ENCODE data around the gene GGNBP2. TPM values are rescaled to one million over a fixed set of nuclear protein-coding genes. Genes with fewer than 3 reads are reported as not detected.
A peak's percentile ranks its signal among the peaks of the same experiment; 100 is the strongest.

GGNBP2 gene
- total RNA-seq (2014; rRNA removed; shearing (Covaris generic)) (40.1 and 45.7 TPM in 2 replicates), polyA plus RNA-seq (2016; fragmentation: Nextera tagmentation; extraction: Ambion mirVana) (51.5 and 52.0 TPM in 2 replicates)

- Histone ChIP-seq H3K9me2 (ENCODE audit: insufficient read depth) (no peaks in the 10 kb centered on the region), H3K9me3 (ENCODE audit: low read depth) (no peaks in the 10 kb centered on the region), H3K79me2 (ENCODE audit: insufficient read depth) (peaks cover 88% of the 10 kb centered on the region), H3K36me3 (ENCODE audit: low read depth) (peaks cover 6% of the 10 kb centered on the region; the same call in 1 of the 2 replicates), H3K27ac (peak within 1 kb of the TSS; percentile 99), H2AFZ (peak within 1 kb of the TSS; percentile 95), H3K4me1 (ENCODE audit: insufficient read depth) (peaks cover 28% of the 10 kb centered on the region), H3K27me3 (replicated peaks; ENCODE audit: insufficient read depth) (no peaks in the 10 kb centered on the region), H3K9ac (peak within 1 kb of the TSS; percentile 99), H3K4me2 (ENCODE audit: unreplicated experiment) (peak within 1 kb of the TSS; percentile 98), H3K4me3 (peak within 1 kb of the TSS; percentile 99), H3F3A (ENCODE audit: insufficient read depth) (peaks cover 40% of the 10 kb centered on the region), H4K20me1 (ENCODE audit: insufficient read depth) (peaks cover 9% of the 10 kb centered on the region; the same call in 1 of the 2 replicates)
- WGBS, 2 experiments (ENCODE audit: low coverage in 1 of 2, low lambda C conversion rate in 2 of 2, missing lambda C conversion rate in 2 of 2) = 0 to 2% methylated on average over 56 to 61 of the region's 71 CpGs
- in situ Hi-C loops (cut with MboI) = no loop called here
- no peak for TF ChIP-seq EZH2 (IDR thresholded peaks at IDR 0.05; ENCODE audit: insufficient read depth, poor library complexity, severe bottlenecking)
- no peak for TF ChIP-seq EZH2phosphoT487 (IDR thresholded peaks at IDR 0.05; ENCODE audit: insufficient read depth, low read depth)
- DNase-seq = peak; percentile 99
Observed at GRCh38 chr17:36544307-36545076, at the start of gene GGNBP2. TSS of gene GGNBP2 (plus strand) at chr17:36544919. CDS start at chr17:36545725, 806 bp downstream.

- Histone ChIP-seq H3F3A (ENCODE audit: insufficient read depth) (peaks cover 14% of the 10 kb centered on the region), H3K4me3 (no peak overlapping the region), H3K9me2 (ENCODE audit: insufficient read depth) (no peaks in the 10 kb centered on the region), H3K4me2 (ENCODE audit: unreplicated experiment) (no peak overlapping the region), H3K9ac (no peak overlapping the region), H3K36me3 (ENCODE audit: low read depth) (peaks cover 12% of the 10 kb centered on the region; the same call in 1 of the 2 replicates), H3K9me3 (ENCODE audit: low read depth) (no peaks in the 10 kb centered on the region), H3K27ac (no peak overlapping the region), H3K4me1 (ENCODE audit: insufficient read depth) (peaks cover 8% of the 10 kb centered on the region), H3K27me3 (replicated peaks; ENCODE audit: insufficient read depth) (no peaks in the 10 kb centered on the region), H4K20me1 (ENCODE audit: insufficient read depth) (no peaks in the 10 kb centered on the region), H3K79me2 (ENCODE audit: insufficient read depth) (peaks cover 27% of the 10 kb centered on the region), H2AFZ (no peak overlapping the region)
- WGBS, 2 experiments (ENCODE audit: low coverage in 1 of 2, low lambda C conversion rate in 2 of 2, missing lambda C conversion rate in 2 of 2) = 72 to 73% methylated on average over 3 of the region's 3 CpGs
- no peak for TF ChIP-seq EZH2 (IDR thresholded peaks at IDR 0.05; ENCODE audit: insufficient read depth, poor library complexity, severe bottlenecking)
- TF ChIP-seq EZH2phosphoT487 (IDR thresholded peaks at IDR 0.05; ENCODE audit: insufficient read depth, low read depth) = no peak
- in situ Hi-C loops (cut with MboI) = no loop called here
- DNase-seq = no peak
Observed at GRCh38 chr17:36495076-36495578, 49.6 kb upstream of the GGNBP2 start.

- H3K27me3 ChIP-seq (replicated peaks; ENCODE audit: insufficient read depth) = no peaks in the 10 kb centered on the region
- peaks cover 14% of the 10 kb centered on the region for H3F3A ChIP-seq (ENCODE audit: insufficient read depth)
- H4K20me1 ChIP-seq (ENCODE audit: insufficient read depth) = no peaks in the 10 kb centered on the region
- no peak overlapping the region for H3K27ac ChIP-seq
- H3K9me2 ChIP-seq (ENCODE audit: insufficient read depth) = no peaks in the 10 kb centered on the region
- 95 to 99% methylated on average over 9 of the region's 9 CpGs for WGBS, 2 experiments (ENCODE audit: low coverage in 1 of 2, low lambda C conversion rate in 2 of 2, missing lambda C conversion rate in 2 of 2)
- no peak overlapping the region for H2AFZ ChIP-seq
- H3K4me1 ChIP-seq (ENCODE audit: insufficient read depth) = peaks cover 8% of the 10 kb centered on the region
- DNase-seq = no peak
- no peak overlapping the region for H3K4me2 ChIP-seq (ENCODE audit: unreplicated experiment)
- H3K79me2 ChIP-seq (ENCODE audit: insufficient read depth) = peaks cover 17% of the 10 kb centered on the region
- no peak overlapping the region for H3K4me3 ChIP-seq
- no peaks in the 10 kb centered on the region for H3K9me3 ChIP-seq (ENCODE audit: low read depth)
- peaks cover 12% of the 10 kb centered on the region; the same call in 1 of the 2 replicates for H3K36me3 ChIP-seq (ENCODE audit: low read depth)
- in situ Hi-C loops (cut with MboI) = no loop called here
- TF ChIP-seq EZH2phosphoT487 (IDR thresholded peaks at IDR 0.05; ENCODE audit: insufficient read depth, low read depth) (no peak), EZH2 (IDR thresholded peaks at IDR 0.05; ENCODE audit: insufficient read depth, poor library complexity, severe bottlenecking) (no peak)
- no peak overlapping the region for H3K9ac ChIP-seq
Observed at GRCh38 chr17:36496018-36496789, 48.5 kb upstream of the GGNBP2 start.

- Histone ChIP-seq H3K27me3 (replicated peaks; ENCODE audit: insufficient read depth) (no peaks in the 10 kb centered on the region), H3K4me3 (no peak overlapping the region), H2AFZ (no peak overlapping the region), H4K20me1 (ENCODE audit: insufficient read depth) (no peaks in the 10 kb centered on the region), H3K4me2 (ENCODE audit: unreplicated experiment) (no peak overlapping the region), H3F3A (ENCODE audit: insufficient read depth) (peaks cover 14% of the 10 kb centered on the region), H3K4me1 (ENCODE audit: insufficient read depth) (peaks cover 8% of the 10 kb centered on the region), H3K9me3 (ENCODE audit: low read depth) (no peaks in the 10 kb centered on the region), H3K27ac (no peak overlapping the region), H3K9ac (no peak overlapping the region), H3K79me2 (ENCODE audit: insufficient read depth) (no peaks in the 10 kb centered on the region), H3K36me3 (ENCODE audit: low read depth) (peaks cover 12% of the 10 kb centered on the region; the same call in 1 of the 2 replicates), H3K9me2 (ENCODE audit: insufficient read depth) (no peaks in the 10 kb centered on the region)
- in situ Hi-C loops (cut with MboI) = no loop called here
- no peak for DNase-seq
- no peak for TF ChIP-seq EZH2phosphoT487 (IDR thresholded peaks at IDR 0.05; ENCODE audit: insufficient read depth, low read depth)
- TF ChIP-seq EZH2 (IDR thresholded peaks at IDR 0.05; ENCODE audit: insufficient read depth, poor library complexity, severe bottlenecking) = no peak
- 84 to 87% methylated on average over 9 of the region's 9 CpGs for WGBS, 2 experiments (ENCODE audit: low coverage in 1 of 2, low lambda C conversion rate in 2 of 2, missing lambda C conversion rate in 2 of 2)
Observed at GRCh38 chr17:36498155-36498554, 46.6 kb upstream of the GGNBP2 start.
